ENCODE measurements around the gene CEP20.
"Not testable (repeated sequence)": the region's sequence is repeated elsewhere in the genome, so short reads cannot be mapped to it uniquely, and the experiment has no call there.

The CEP20 gene

GRCh38 chr16:15888072-15888976, at the start of gene CEP20:
Gene CEP20 (minus strand): TSS chr16:15888603. CDS start chr16:15888585, 18 bp downstream.
- DNase-seq (ENCODE audit: low read depth), result peak; percentile 99

GRCh38 chr16:15936809-15937208, 48.4 kb upstream of the CEP20 start:
- DNase-seq (ENCODE audit: low read depth), result not testable (repeated sequence)

- no peak for DNase-seq (ENCODE audit: low read depth)
Measured at GRCh38 chr16:15934991-15935390, 46.6 kb upstream of the CEP20 start.

GRCh38 chr16:15933781-15934180, 45.4 kb upstream of the CEP20 start:
- DNase-seq (ENCODE audit: low read depth), result no peak

GRCh38 chr16:15932939-15933338, 44.5 kb upstream of the CEP20 start:
- DNase-seq (ENCODE audit: low read depth), result no peak

- DNase-seq (ENCODE audit: low read depth), result no peak
Measured at GRCh38 chr16:15928261-15929104, 40.1 kb upstream of the CEP20 start.

- no peak for DNase-seq (ENCODE audit: low read depth)
Measured at GRCh38 chr16:15925631-15926030, 37.2 kb upstream of the CEP20 start.

GRCh38 chr16:15924996-15925395, 36.6 kb upstream of the CEP20 start:
- DNase-seq (ENCODE audit: low read depth), result no peak

- no peak for DNase-seq (ENCODE audit: low read depth)
Measured at GRCh38 chr16:15919331-15919730, 30.9 kb upstream of the CEP20 start.

- not testable (repeated sequence) for DNase-seq (ENCODE audit: low read depth)
Measured at GRCh38 chr16:15918314-15918713, 29.9 kb upstream of the CEP20 start.

GRCh38 chr16:15916323-15916722, 27.9 kb upstream of the CEP20 start:
- no peak for DNase-seq (ENCODE audit: low read depth)

GRCh38 chr16:15915555-15916081, 27.2 kb upstream of the CEP20 start:
- DNase-seq (ENCODE audit: low read depth), result no peak

GRCh38 chr16:15913046-15913698, 24.8 kb upstream of the CEP20 start:
- DNase-seq (ENCODE audit: low read depth), result no peak

GRCh38 chr16:15911198-15911597, 22.8 kb upstream of the CEP20 start:
- no peak for DNase-seq (ENCODE audit: low read depth)

- DNase-seq (ENCODE audit: low read depth), result no peak
Measured at GRCh38 chr16:15907863-15908478, 19.6 kb upstream of the CEP20 start.

- no peak for DNase-seq (ENCODE audit: low read depth)
Measured at GRCh38 chr16:15906439-15906838, 18.0 kb upstream of the CEP20 start.

GRCh38 chr16:15903960-15904359, 15.6 kb upstream of the CEP20 start:
- DNase-seq (ENCODE audit: low read depth), result no peak

- DNase-seq (ENCODE audit: low read depth), result no peak
Measured at GRCh38 chr16:15900901-15901500, 12.6 kb upstream of the CEP20 start.

GRCh38 chr16:15900357-15900756, 12.0 kb upstream of the CEP20 start:
- DNase-seq (ENCODE audit: low read depth), result no peak

GRCh38 chr16:15899538-15900100, 11.2 kb upstream of the CEP20 start:
- no peak for DNase-seq (ENCODE audit: low read depth)

GRCh38 chr16:15898654-15899053, 10.3 kb upstream of the CEP20 start:
- DNase-seq (ENCODE audit: low read depth), result no peak

Data from activated T-helper 1 cell treated with Interleukin-2 at 50 U/mL for 16 hours (primary cell).